Kidney glomerular epithelial cell (primary cell): ENCODE measurements around the gene LIPA.

ENCODE experiments used
- DNase-seq: peaks from one replicate; lab custom pipeline; 2025; lab: John Stamatoyannopoulos, UW

LIPA gene

DNA sequence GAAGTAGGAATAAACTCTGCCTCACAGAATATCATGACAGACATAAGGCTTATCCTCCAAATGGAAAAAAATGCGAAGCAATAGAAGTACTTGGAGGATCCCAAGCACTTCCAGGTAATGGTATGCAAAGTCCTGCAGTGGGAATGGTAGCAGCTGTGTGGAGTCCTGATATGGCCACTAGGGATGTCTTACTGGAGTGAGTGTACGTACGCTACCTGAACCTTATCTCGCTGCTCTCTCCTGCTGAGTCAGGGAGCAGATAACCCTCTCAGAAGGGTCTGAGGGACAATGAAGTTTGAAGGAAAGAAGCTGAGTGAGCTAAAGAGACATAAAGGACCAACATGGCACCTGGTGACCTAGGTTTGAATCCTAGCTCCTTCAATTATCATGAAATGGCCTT is 86.7 kb downstream of the LIPA start:
- DNase-seq = no peak

DNA sequence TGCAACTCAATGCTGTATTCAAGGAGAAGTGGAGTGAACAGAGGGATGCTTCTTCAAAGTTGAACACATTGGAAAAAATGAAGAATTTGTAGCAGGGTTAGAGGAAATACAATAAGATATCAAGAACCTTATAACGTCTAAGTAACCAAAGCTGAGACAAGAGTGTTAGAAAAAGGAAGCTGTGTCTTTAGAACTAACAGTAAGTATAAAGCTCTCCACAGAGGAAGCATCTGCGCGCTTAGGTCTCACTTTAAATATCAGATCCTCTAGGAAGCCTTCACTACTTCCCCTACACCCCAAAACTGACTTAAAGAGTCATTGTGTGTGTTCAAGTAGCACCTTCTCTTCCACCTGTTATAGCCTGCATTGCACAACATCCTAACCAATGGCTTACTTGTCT is 87.5 kb downstream of the LIPA start:
- no peak for DNase-seq
